Psoas muscle (tissue), 8 donors: ENCODE results near the gene HSF2BP. TPM values are rescaled to one million over a fixed set of nuclear protein-coding genes. Genes with fewer than 3 reads are reported as not detected.

ENCODE experiments used
- ATAC-seq, 4 donors: fragments of 200-7000 bp; cut with Tn5 transposase; one replicate each; pipeline ENCODE4 v1.9.1; 2020; ENCODE audit warnings: moderate library complexity in 3 of 4, mild to moderate bottlenecking in 2 of 4
- DNase-seq, 2 donors: peaks; one replicate each; pipeline ENCODE4 v3.0.0-alpha.2; 2020
- H3K27ac ChIP-seq: fragments of 200-600 bp; one replicate; pipeline ENCODE4 v1.8.0; 2022
- H3K27me3 ChIP-seq, 3 donors: fragments of 200-600 bp in 1 of 3; one replicate each; pipeline versions ENCODE4 v1.6.1 to v1.8.0; 2013 to 2022; ENCODE audit warnings: low read length in 2 of 3, mild to moderate bottlenecking in 2 of 3, moderate library complexity in 1 of 3; ENCODE audit not compliant: insufficient read depth in 3 of 3
- H3K36me3 ChIP-seq, 2 donors: fragments of 200-600 bp in 1 of 2; one replicate each; pipeline versions ENCODE4 v1.6.1 to v1.8.0; 2013 to 2022; ENCODE audit warnings: low read depth in 1 of 2, mild to moderate bottlenecking in 1 of 2, moderate library complexity in 1 of 2; ENCODE audit not compliant: insufficient read depth in 1 of 2
- H3K4me1 ChIP-seq: fragments of 200-600 bp; one replicate; pipeline ENCODE4 v1.8.0; 2022
- H3K4me3 ChIP-seq: fragments of 200-600 bp; one replicate; pipeline ENCODE4 v1.8.0; 2022; ENCODE audit warnings: mild to moderate bottlenecking
- H3K9me3 ChIP-seq: fragments of 200-600 bp; one replicate; pipeline ENCODE4 v1.8.0; 2022
- WGBS, 3 donors: extraction: QIAGEN DNeasy Blood & Tissue Kit; methylation state at CpG; one replicate each; pipeline versions ENCODE4 v1.1.6 to v1.1.7; 2013; 5-methylcytosine and 5-hydroxymethylcytosine counted together
- intact Hi-C, 2 donors: fragments of 100-400 bp; cut with DNase I; formaldehyde crosslinking; loops; one replicate each; pipeline versions ENCODE4 v1.11.0 to v1.14.2; 2022
- polyA plus RNA-seq, 3 donors: library from polyadenylated mRNA; stranded (reverse); fragments of 200-250 nt; gene quantifications; one replicate each; pipeline ENCODE4 v1.2.3, GENCODE V29; 2013
- total RNA-seq, 4 donors: library from RNA; stranded (reverse); fragmentation: NEBNext Ultra II Directional in 2 of 4; extraction: Animal tissue kit (Norgen Biotek cat#: 25700) in 2 of 4; gene quantifications; one replicate each; pipeline versions ENCODE4 v1.2.1 to v1.2.4, GENCODE V29; 2021 to 2023
- TF ChIP-seq, protein P1 (sequence below): fragments of 200-600 bp; IDR thresholded peaks from one replicate; pipeline ENCODE4 v1.8.0; 2022; ENCODE audit warnings: antibody characterized with exemption
- donor health status: healthy with polysubstance abuse.
- donor health status: DM: no; HTN: no; CAD: no; lungs with moderate emphysema.
- donor health status: Bipolar disorder and iron deficiency.
- donor health status: healthy.
- donor health status: DM: yes; HTN: yes; CAD: no.
- donor health status: DM: no; HTN: no; CAD: no.
- donor health status: DM: no; HTN: no; CAD: no.
- donor health status: DM: yes; HTN: yes; CAD: no.

The HSF2BP gene
- total and polyA plus RNA-seq, 7 donors: 0.16 to 1.7 (median 0.28) TPM; not detected in 1

DNA sequence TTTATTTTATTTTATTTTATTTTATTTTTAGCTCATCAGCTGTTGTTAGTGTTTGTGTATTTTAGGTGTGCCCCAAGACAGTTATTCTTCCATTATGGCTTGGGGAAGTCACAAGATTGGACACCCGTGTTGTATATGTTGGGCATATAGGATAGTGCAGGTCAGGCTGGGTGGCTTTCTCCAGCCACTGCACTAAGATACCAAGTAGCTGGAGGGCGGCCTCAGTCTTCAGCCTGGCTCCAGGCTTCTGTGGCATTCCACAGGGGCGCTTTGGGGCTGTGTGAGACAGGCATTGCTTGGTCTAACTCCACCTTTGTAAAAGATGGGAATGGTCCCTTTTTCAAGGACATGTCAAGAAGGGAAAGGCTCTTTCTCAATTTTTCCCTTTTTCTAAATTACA is 16.6 kb upstream of the HSF2BP start:
- no peaks in the 10 kb centered on the region for H3K9me3 ChIP-seq
- no peak for DNase-seq
- no peak for ATAC-seq
- H3K4me1 ChIP-seq: no peaks in the 10 kb centered on the region
- H3K27me3 ChIP-seq: no peaks in the 10 kb centered on the region
- no peak overlapping the region for H3K27ac ChIP-seq
- TF ChIP-seq, protein P1, sequence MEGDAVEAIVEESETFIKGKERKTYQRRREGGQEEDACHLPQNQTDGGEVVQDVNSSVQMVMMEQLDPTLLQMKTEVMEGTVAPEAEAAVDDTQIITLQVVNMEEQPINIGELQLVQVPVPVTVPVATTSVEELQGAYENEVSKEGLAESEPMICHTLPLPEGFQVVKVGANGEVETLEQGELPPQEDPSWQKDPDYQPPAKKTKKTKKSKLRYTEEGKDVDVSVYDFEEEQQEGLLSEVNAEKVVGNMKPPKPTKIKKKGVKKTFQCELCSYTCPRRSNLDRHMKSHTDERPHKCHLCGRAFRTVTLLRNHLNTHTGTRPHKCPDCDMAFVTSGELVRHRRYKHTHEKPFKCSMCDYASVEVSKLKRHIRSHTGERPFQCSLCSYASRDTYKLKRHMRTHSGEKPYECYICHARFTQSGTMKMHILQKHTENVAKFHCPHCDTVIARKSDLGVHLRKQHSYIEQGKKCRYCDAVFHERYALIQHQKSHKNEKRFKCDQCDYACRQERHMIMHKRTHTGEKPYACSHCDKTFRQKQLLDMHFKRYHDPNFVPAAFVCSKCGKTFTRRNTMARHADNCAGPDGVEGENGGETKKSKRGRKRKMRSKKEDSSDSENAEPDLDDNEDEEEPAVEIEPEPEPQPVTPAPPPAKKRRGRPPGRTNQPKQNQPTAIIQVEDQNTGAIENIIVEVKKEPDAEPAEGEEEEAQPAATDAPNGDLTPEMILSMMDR: no peak
- 92 to 98% (median 95%) methylated on average over 3 of the region's 3 CpGs for WGBS, 3 donors
- intact Hi-C loops: no loop called here
- H3K36me3 ChIP-seq: peaks cover 0 to 99% of the 10 kb centered on the region in 2 donors
- H3K4me3 ChIP-seq: no peak overlapping the region

DNA sequence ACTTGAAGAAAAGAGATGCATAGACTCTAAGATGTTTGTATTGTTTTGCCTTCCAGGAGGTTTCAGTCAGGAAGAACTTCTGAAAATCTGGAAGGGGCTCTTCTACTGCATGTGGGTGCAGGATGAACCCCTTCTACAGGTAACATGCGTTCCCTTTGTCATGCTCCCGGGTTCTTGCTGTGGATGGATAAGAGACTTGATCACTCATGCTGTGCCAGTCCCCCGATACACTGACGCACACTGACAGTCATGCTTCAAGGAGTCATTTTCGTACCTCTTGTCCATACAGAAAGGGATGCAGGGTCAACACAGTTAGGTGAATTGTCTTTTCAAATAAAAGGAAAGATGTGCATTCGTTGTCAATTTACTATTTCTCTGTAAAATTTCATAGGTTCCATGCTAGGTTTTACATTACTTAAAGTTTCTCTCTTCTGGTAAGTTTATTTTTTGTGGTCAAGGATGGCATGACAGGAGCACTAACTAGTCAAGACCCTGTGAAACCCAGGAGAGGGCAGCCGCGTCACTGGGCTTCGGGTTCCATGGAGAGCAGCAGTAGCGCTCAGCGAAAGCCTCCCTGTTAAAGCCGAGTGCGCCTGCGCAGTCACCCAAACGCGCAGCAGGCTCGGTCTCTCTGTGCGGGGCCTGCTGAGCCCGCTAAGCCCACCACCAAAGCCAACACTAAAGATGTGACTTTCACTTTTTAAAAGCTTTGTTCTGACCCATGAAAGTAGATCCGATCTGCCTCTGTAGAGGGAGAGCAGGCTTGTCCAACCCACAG is 10.7 kb upstream of the HSF2BP start:
- H3K9me3 ChIP-seq: no peaks in the 10 kb centered on the region
- TF ChIP-seq, protein P1: no peak
- no peaks in the 10 kb centered on the region for H3K27me3 ChIP-seq
- DNase-seq: no peak
- H3K27ac ChIP-seq: no peak overlapping the region
- WGBS, 3 donors: 89 to 91% (median 90%) methylated on average over 20 of the region's 20 CpGs
- no peak for ATAC-seq
- no peaks in the 10 kb centered on the region for H3K4me1 ChIP-seq
- intact Hi-C loops: no loop called here
- no peak overlapping the region for H3K4me3 ChIP-seq
- H3K36me3 ChIP-seq: peaks cover 0 to 59% of the 10 kb centered on the region in 2 donors

GRCh38 chr21:43667191-43667904 is 8.1 kb upstream of the HSF2BP start:
- Histone ChIP-seq H3K9me3 (no peaks in the 10 kb centered on the region), H3K4me1 (no peaks in the 10 kb centered on the region), H3K27me3 (no peaks in the 10 kb centered on the region), H3K27ac (no peak overlapping the region), H3K4me3 (no peak overlapping the region), H3K36me3 (peaks cover 0 to 53% of the 10 kb centered on the region in 2 donors)
- ATAC-seq (no peak), DNase-seq (no peak)
- WGBS, 3 donors: 89 to 93% (median 90%) methylated on average over 7 of the region's 7 CpGs
- intact Hi-C loops: no loop called here
- TF ChIP-seq, protein P1: no peak

GRCh38 chr21:43665879-43666278 is 6.6 kb upstream of the HSF2BP start:
- ATAC-seq (no peak), DNase-seq (no peak)
- Histone ChIP-seq H3K27ac (no peak overlapping the region), H3K4me3 (no peak overlapping the region), H3K4me1 (peaks cover 4% of the 10 kb centered on the region), H3K36me3 (peaks cover 0 to 46% of the 10 kb centered on the region in 2 donors), H3K27me3 (no peaks in the 10 kb centered on the region), H3K9me3 (no peaks in the 10 kb centered on the region)
- TF ChIP-seq, protein P1: no peak
- intact Hi-C loops: no loop called here
- 89 to 98% (median 93%) methylated on average over 4 of the region's 4 CpGs for WGBS, 3 donors
